PC-9 (cell line): ENCODE results near the gene PGAM4.

Experiments used
- CTCF ChIP-seq: fragments of 200-600 bp; sonication (generic); conservative IDR thresholded peaks from 2 replicates; pipeline ENCODE4 v1.6.1; 2017; ENCODE audit warnings: mixed run types, antibody characterized with exemption, mild to moderate bottlenecking, moderate library complexity
- EZH2 ChIP-seq: fragments of 200-600 bp; sonication (generic); IDR thresholded peaks from 2 replicates; pipeline ENCODE4 v1.8.0; 2017; ENCODE audit warnings: antibody characterized with exemption, low read depth

GRCh38 chrX:77975755-77976154, 6.3 kb upstream of the PGAM4 start:
- TF ChIP-seq CTCF (no peak), EZH2 (no peak)
